Measurements from ENCODE around the gene RFPL3.
A peak's percentile ranks its signal among the peaks of the same experiment; 100 is the strongest.
"Not testable (repeated sequence)": the region's sequence is repeated elsewhere in the genome, so short reads cannot be mapped to it uniquely, and the experiment has no call there.

Gene RFPL3

GRCh38 chr22:32354360-32355351 is 3.0 kb upstream of the RFPL3 start:
- no peak for DNase-seq

- no peak for DNase-seq
Measured at GRCh38 chr22:32355760-32356159, 1.9 kb upstream of the RFPL3 start.

- not testable (repeated sequence) for DNase-seq
Measured at GRCh38 chr22:32360096-32360495, 2.4 kb downstream of the RFPL3 start.

- no peak for DNase-seq
Measured at GRCh38 chr22:32361257-32361656, 3.6 kb downstream of the RFPL3 start.

GRCh38 chr22:32364210-32364609 is 6.5 kb downstream of the RFPL3 start:
- no peak for DNase-seq

GRCh38 chr22:32375678-32376450 is 18.2 kb downstream of the RFPL3 start:
- no peak for DNase-seq

GRCh38 chr22:32376681-32377080 is 19.0 kb downstream of the RFPL3 start:
- no peak for DNase-seq

GRCh38 chr22:32378707-32379272 is 21.1 kb downstream of the RFPL3 start:
- no peak for DNase-seq

GRCh38 chr22:32380991-32381390 is 23.3 kb downstream of the RFPL3 start:
- DNase-seq: no peak

- DNase-seq: no peak
Measured at GRCh38 chr22:32385681-32386080, 28.0 kb downstream of the RFPL3 start.

- peak; percentile 8 for DNase-seq
Measured at GRCh38 chr22:32389685-32390084, 32.0 kb downstream of the RFPL3 start.

GRCh38 chr22:32395107-32395506 is 37.4 kb downstream of the RFPL3 start:
- no peak for DNase-seq

GRCh38 chr22:32396255-32396654 is 38.6 kb downstream of the RFPL3 start:
- no peak for DNase-seq

GRCh38 chr22:32396746-32397145 is 39.1 kb downstream of the RFPL3 start:
- DNase-seq: no peak

GRCh38 chr22:32401486-32401885 is 43.8 kb downstream of the RFPL3 start:
- DNase-seq: no peak

GRCh38 chr22:32404021-32404420 is 46.4 kb downstream of the RFPL3 start:
- no peak for DNase-seq

GRCh38 chr22:32407312-32407711 is 49.6 kb downstream of the RFPL3 start:
- DNase-seq: no peak

- DNase-seq: no peak
Measured at GRCh38 chr22:32407936-32408335, 50.3 kb downstream of the RFPL3 start.

- DNase-seq: no peak
Measured at GRCh38 chr22:32409977-32410376, 52.3 kb downstream of the RFPL3 start.

GRCh38 chr22:32410459-32410858 is 52.8 kb downstream of the RFPL3 start:
- no peak for DNase-seq

Data from stimulated activated CD4-positive, alpha-beta T cell treated with anti-CD3 and anti-CD28 coated beads, Interleukin-12 subunit alpha, Interleukin-12 subunit beta, amount 100 ng/mL, for 4 hours (primary cell).